K562 (cell line): ENCODE measurements around the gene ENOSF1. TPM values are rescaled to one million over a fixed set of nuclear protein-coding genes. Genes with fewer than 3 reads are reported as not detected.

ENCODE experiments used
- ATAC-seq: fragments of 200-7000 bp; cut with Tn5 transposase; 3 replicates; pipeline ENCODE4 v1.9.1; 2020; ENCODE audit warnings: moderate library complexity
- BruUV-seq: library from RNA; stranded (reverse); fragments of 400-500 nt; replicated peaks from 2 replicates; lab custom pipeline; 2021; lab: Mats Ljungman, UMichigan
- CTCF ChIA-PET: fragments of 300-600 bp; formaldehyde crosslinking; extraction: SDS; loops from one replicate; lab custom pipeline; 2021; ENCODE audit warnings: low intra/inter-chr PET ratio; lab: Yijun Ruan, JAX
- POLR2A ChIA-PET: fragments of 300-600, 350-650 bp; sonication (Branson Sonifier 250); formaldehyde crosslinking; extraction: SDS; loops from one replicate; lab custom pipeline; 2021; ENCODE audit warnings: antibody characterized with exemption, inconsistent platforms; lab: Yijun Ruan, JAX
- DNase-seq, 4 experiments: peaks; one replicate each; pipeline versions ENCODE4 v3.0.0 to v3.0.0-alpha.2; 2011 to 2018; ENCODE audit warnings: low spot score in 3 of 4, mixed read lengths in 3 of 4; ENCODE audit errors: extremely low read depth in 1 of 4
- FAIRE-seq: peaks from 2 replicates; lab custom pipeline; 2011; peaks lifted over from hg19 to GRCh38; lab: Jason Lieb, UNC
- H2AFZ ChIP-seq: 2 replicates; pipeline ENCODE4 v1.6.0; 2011; ENCODE audit warnings: low read depth, low read length, control low read depth, inconsistent platforms
- H3K27ac ChIP-seq: fragments of 200-600 bp; 3 replicates; pipeline ENCODE4 v1.8.0; 2011; ENCODE audit warnings: low read depth, mild to moderate bottlenecking, control low read depth, inconsistent platforms, low read length, moderate library complexity, mixed read lengths; ENCODE audit errors: extremely low read depth
- H3K27me3 ChIP-seq, 2 experiments: fragments of 300-600 bp in 1 of 2; 2 replicates in 1 of 2; 3 replicates in 1 of 2; pipeline versions ENCODE4 v1.6.0 to v1.8.0; 2011; ENCODE audit warnings: inconsistent platforms in 2 of 2, low read length in 2 of 2, mild to moderate bottlenecking in 1 of 2, mixed read lengths in 1 of 2, moderate library complexity in 1 of 2; ENCODE audit not compliant: control insufficient read depth in 2 of 2, insufficient read depth in 2 of 2
- H3K36me3 ChIP-seq: fragments of 300-600 bp; 3 replicates; pipeline ENCODE4 v1.8.0; 2011; ENCODE audit warnings: mild to moderate bottlenecking, low read length, inconsistent platforms; ENCODE audit not compliant: control insufficient read depth, insufficient read depth
- H3K4me1 ChIP-seq, 2 experiments: fragments of 200-600 bp in 1 of 2; replicated peaks in 1 of 2; 2 replicates in 1 of 2; 3 replicates in 1 of 2; pipeline versions ENCODE4 v1.5.1 to v1.8.0; 2011; ENCODE audit warnings: inconsistent platforms in 2 of 2, low read length in 2 of 2, mild to moderate bottlenecking in 1 of 2, mixed read lengths in 1 of 2, moderate library complexity in 1 of 2; ENCODE audit not compliant: control insufficient read depth in 2 of 2, insufficient read depth in 2 of 2
- H3K4me2 ChIP-seq: 2 replicates; pipeline ENCODE4 v1.6.1; 2011; ENCODE audit warnings: low read length, control low read depth, inconsistent platforms, mixed read lengths; ENCODE audit not compliant: insufficient read depth
- H3K4me3 ChIP-seq: fragments of 200-600 bp; sonication (generic), shearing (Covaris generic); 2 replicates; pipeline ENCODE4 v1.5.1; 2016; ENCODE audit warnings: control low read depth, inconsistent platforms
- H3K79me2 ChIP-seq: fragments of 200-600 bp; 3 replicates; pipeline ENCODE4 v1.8.0; 2011; ENCODE audit warnings: low read length, inconsistent platforms; ENCODE audit not compliant: control insufficient read depth, insufficient read depth
- H3K9ac ChIP-seq, 2 experiments: 2 replicates each; pipeline versions ENCODE4 v1.6.0 to v1.6.1; 2011; ENCODE audit warnings: low read depth in 2 of 2, low read length in 2 of 2, control low read depth in 1 of 2, inconsistent platforms in 1 of 2, mild to moderate bottlenecking in 1 of 2, mixed read lengths in 1 of 2; ENCODE audit not compliant: insufficient read depth in 1 of 2
- H3K9me1 ChIP-seq: one replicate; pipeline ENCODE4 v1.6.0; 2011; ENCODE audit warnings: inconsistent platforms, mild to moderate bottlenecking, low read length, moderate library complexity; ENCODE audit not compliant: control insufficient read depth, insufficient read depth
- H3K9me3 ChIP-seq: replicated peaks from 2 replicates; pipeline ENCODE4 v1.5.1; 2011; ENCODE audit warnings: low read depth, low read length, inconsistent platforms; ENCODE audit not compliant: control insufficient read depth, insufficient read depth
- H4K20me1 ChIP-seq: replicated peaks from 2 replicates; pipeline ENCODE4 v1.6.1; 2011; ENCODE audit warnings: low read length, inconsistent platforms, mixed read lengths; ENCODE audit not compliant: control insufficient read depth, insufficient read depth
- BHLHE40 ChIP-seq: IDR thresholded peaks from 2 replicates; pipeline ENCODE4 v1.6.1; 2011; ENCODE audit warnings: low read length, improper control_type of control experiment
- CEBPG ChIP-seq, 3 experiments: fragments of 200-800 bp in 1 of 3; sonication (Bioruptor generic) in 1 of 3; sonication (generic) in 1 of 3; formaldehyde crosslinking in 1 of 3; IDR thresholded peaks in 2 of 3; conservative IDR thresholded peaks in 1 of 3; 2 replicates each; pipeline versions ENCODE4 v1.6.1 to v1.8.0; 2016 to 2022; ENCODE audit warnings: missing compliant biosample characterization in 2 of 3, missing genetic modification characterization in 2 of 3, mild to moderate bottlenecking in 1 of 3, missing genetic modification reagents in 1 of 3
- HLTF ChIP-seq: fragments of 450-650 bp; IDR thresholded peaks from 2 replicates; pipeline ENCODE4 v1.6.1; 2016
- HNRNPL ChIP-seq: fragments of 200-400 bp; formaldehyde crosslinking; IDR thresholded peaks from 2 replicates; pipeline ENCODE4 v1.6.1; 2017; ENCODE audit warnings: low read depth, mild to moderate bottlenecking, low read length
- ZNF316 ChIP-seq: fragments of 450-650 bp; IDR thresholded peaks from 2 replicates; pipeline ENCODE4 v1.6.1; 2016
- WGBS: fragments of 100-300 bp; shearing (Covaris generic); methylation state at CpG from one replicate; pipeline ENCODE4 v1.1.6; 2016; ENCODE audit warnings: low coverage, mixed read lengths; ENCODE audit not compliant: insufficient coverage; ENCODE audit errors: missing lambda C conversion rate; 5-methylcytosine and 5-hydroxymethylcytosine counted together
- in situ Hi-C: fragments of 300-500 bp; cut with MboI; formaldehyde crosslinking; loops from 4 replicates; pipeline ENCODE4 v1.15.0; 2018; ENCODE audit warnings: inconsistent platforms, mixed read lengths
- intact Hi-C: fragments of 100-400 bp; cut with micrococcal nuclease; formaldehyde crosslinking; loops from 2 replicates; pipeline ENCODE4 v1.14.2; 2022
- polyA plus RNA-seq, 8 experiments: library from polyadenylated mRNA; depleted of rRNA in 4 of 8; stranded (reverse) in 5 of 8; unstranded in 3 of 8; fragments of >200 nt; fragmentation: Nextera tagmentation in 2 of 8; fragmentation: Illumina TruSeq in 1 of 8; extraction: Ambion mirVana in 2 of 8; extraction: Trizol in 1 of 8; gene quantifications; 2 replicates each; pipeline versions ENCODE4 v1.2.1 to v1.2.3, GENCODE V29; 2011 to 2014; ENCODE audit warnings: inconsistent platforms in 1 of 8, missing spikeins in 1 of 8
- total RNA-seq, 7 experiments: library from RNA; depleted of rRNA in 6 of 7; stranded (reverse); fragments of >200 nt in 6 of 7; fragmentation: Illumina TruSeq in 2 of 7; extraction: Trizol in 2 of 7; gene quantifications; 2 replicates each; pipeline versions ENCODE4 v1.2.1 to v1.2.3, GENCODE V29; 2011 to 2021; ENCODE audit warnings: low replicate concordance in 1 of 7
- TF ChIP-seq, protein P1 (sequence below), 2 experiments: fragments of 450-650 bp in 1 of 2; sonication (generic) in 1 of 2; formaldehyde crosslinking in 1 of 2; IDR thresholded peaks in 1 of 2; conservative IDR thresholded peaks in 1 of 2; 2 replicates each; pipeline versions ENCODE4 v1.6.1 to v1.8.1; 2016 to 2023; ENCODE audit warnings: mild to moderate bottlenecking in 2 of 2, moderate library complexity in 2 of 2, inconsistent platforms in 1 of 2, missing genetic modification reagents in 1 of 2
- TF ChIP-seq, protein P2 (sequence below): fragments of 450-650 bp; formaldehyde crosslinking; IDR thresholded peaks from 2 replicates; pipeline ENCODE4 v1.4.0; 2020; ENCODE audit warnings: mild to moderate bottlenecking
- TF ChIP-seq, protein P3 (sequence below): fragments of 450-650 bp; IDR thresholded peaks from 2 replicates; pipeline ENCODE4 v1.6.1; 2016; ENCODE audit warnings: mild to moderate bottlenecking, moderate library complexity

ENOSF1 gene
- total and polyA plus RNA-seq, 9 of the 15 experiments (the other 6 are each of a cell fraction or from before 2014, with no cell fraction given): 15.5 to 66.4 (median 46.5) TPM

DNA sequence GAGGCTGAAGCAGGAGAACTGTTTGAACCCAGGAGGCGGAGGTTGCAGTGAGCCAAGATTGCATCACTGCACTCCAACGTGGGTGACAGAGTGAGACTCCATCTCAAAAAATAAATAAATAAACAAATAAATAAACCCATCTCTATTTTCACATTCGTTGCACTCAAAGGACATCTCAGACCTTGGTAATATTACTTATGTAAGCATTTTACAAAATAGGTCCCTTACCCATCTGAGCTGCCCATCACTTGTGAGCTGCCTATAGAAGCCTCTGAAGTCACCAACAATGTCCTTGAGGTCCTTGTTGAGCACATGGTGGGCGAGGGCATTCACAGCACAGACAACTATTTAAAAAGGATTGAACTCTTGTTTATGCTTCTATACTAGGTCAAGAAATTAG, 15.4 kb downstream of the ENOSF1 start:
- Histone ChIP-seq H3K9me1 (no peaks in the 10 kb centered on the region), H3K27ac (no peak overlapping the region), H4K20me1 (no peaks in the 10 kb centered on the region), H3K4me2 (no peak overlapping the region), H3K79me2 (peaks cover 7% of the 10 kb centered on the region; the same call in 1 of the 3 replicates), H3K9ac (no peak overlapping the region), H2AFZ (no peak overlapping the region), H3K27me3 (no peaks in the 10 kb centered on the region), H3K9me3 (no peaks in the 10 kb centered on the region), H3K4me3 (no peak overlapping the region), H3K36me3 (peaks cover 76% of the 10 kb centered on the region), H3K4me1 (no peaks in the 10 kb centered on the region)
- DNase-seq: no peak
- intact Hi-C loops (no loop called here), in situ Hi-C loops (no loop called here)
- ChIA-PET CTCF (no interaction called here), POLR2A (interaction anchor here (0.7 to 1.6 kb wide), 5 partner anchors 10 to 157 kb away, joined by 3 to 6 read pairs (median 5); no protein-coding TSS in a partner anchor)
- no peak for FAIRE-seq
- 60% methylated on average over 4 of the region's 4 CpGs for WGBS
- no TSS peak for BruUV-seq
- no peak for ATAC-seq
- TF ChIP-seq CEBPG (CRISPR knock-in tag; IDR thresholded peaks at IDR 0.05): no peak
- 0 out of 4 replicates have a peak, but pooled peaks of 1 of the 2 experiments have one; percentile 6 for TF ChIP-seq CEBPG (tag; conservative IDR thresholded peaks at IDR 0.05 in 1 of 2, IDR thresholded peaks at IDR 0.05 in 1 of 2)
- TF ChIP-seq HNRNPL: no peak
- TF ChIP-seq, protein P1, sequence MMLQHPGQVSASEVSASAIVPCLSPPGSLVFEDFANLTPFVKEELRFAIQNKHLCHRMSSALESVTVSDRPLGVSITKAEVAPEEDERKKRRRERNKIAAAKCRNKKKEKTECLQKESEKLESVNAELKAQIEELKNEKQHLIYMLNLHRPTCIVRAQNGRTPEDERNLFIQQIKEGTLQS (IDR thresholded peaks at IDR 0.05): peak; percentile 22; the same call in 1 of the 2 replicates
- TF ChIP-seq, protein P1 (CRISPR knock-in tag; conservative IDR thresholded peaks at IDR 0.05): no peak
- TF ChIP-seq, protein P2, sequence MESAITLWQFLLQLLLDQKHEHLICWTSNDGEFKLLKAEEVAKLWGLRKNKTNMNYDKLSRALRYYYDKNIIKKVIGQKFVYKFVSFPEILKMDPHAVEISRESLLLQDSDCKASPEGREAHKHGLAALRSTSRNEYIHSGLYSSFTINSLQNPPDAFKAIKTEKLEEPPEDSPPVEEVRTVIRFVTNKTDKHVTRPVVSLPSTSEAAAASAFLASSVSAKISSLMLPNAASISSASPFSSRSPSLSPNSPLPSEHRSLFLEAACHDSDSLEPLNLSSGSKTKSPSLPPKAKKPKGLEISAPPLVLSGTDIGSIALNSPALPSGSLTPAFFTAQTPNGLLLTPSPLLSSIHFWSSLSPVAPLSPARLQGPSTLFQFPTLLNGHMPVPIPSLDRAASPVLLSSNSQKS (CRISPR knock-in tag): no peak
- no peak for TF ChIP-seq BHLHE40
- TF ChIP-seq HLTF: no peak
- TF ChIP-seq, protein P3, sequence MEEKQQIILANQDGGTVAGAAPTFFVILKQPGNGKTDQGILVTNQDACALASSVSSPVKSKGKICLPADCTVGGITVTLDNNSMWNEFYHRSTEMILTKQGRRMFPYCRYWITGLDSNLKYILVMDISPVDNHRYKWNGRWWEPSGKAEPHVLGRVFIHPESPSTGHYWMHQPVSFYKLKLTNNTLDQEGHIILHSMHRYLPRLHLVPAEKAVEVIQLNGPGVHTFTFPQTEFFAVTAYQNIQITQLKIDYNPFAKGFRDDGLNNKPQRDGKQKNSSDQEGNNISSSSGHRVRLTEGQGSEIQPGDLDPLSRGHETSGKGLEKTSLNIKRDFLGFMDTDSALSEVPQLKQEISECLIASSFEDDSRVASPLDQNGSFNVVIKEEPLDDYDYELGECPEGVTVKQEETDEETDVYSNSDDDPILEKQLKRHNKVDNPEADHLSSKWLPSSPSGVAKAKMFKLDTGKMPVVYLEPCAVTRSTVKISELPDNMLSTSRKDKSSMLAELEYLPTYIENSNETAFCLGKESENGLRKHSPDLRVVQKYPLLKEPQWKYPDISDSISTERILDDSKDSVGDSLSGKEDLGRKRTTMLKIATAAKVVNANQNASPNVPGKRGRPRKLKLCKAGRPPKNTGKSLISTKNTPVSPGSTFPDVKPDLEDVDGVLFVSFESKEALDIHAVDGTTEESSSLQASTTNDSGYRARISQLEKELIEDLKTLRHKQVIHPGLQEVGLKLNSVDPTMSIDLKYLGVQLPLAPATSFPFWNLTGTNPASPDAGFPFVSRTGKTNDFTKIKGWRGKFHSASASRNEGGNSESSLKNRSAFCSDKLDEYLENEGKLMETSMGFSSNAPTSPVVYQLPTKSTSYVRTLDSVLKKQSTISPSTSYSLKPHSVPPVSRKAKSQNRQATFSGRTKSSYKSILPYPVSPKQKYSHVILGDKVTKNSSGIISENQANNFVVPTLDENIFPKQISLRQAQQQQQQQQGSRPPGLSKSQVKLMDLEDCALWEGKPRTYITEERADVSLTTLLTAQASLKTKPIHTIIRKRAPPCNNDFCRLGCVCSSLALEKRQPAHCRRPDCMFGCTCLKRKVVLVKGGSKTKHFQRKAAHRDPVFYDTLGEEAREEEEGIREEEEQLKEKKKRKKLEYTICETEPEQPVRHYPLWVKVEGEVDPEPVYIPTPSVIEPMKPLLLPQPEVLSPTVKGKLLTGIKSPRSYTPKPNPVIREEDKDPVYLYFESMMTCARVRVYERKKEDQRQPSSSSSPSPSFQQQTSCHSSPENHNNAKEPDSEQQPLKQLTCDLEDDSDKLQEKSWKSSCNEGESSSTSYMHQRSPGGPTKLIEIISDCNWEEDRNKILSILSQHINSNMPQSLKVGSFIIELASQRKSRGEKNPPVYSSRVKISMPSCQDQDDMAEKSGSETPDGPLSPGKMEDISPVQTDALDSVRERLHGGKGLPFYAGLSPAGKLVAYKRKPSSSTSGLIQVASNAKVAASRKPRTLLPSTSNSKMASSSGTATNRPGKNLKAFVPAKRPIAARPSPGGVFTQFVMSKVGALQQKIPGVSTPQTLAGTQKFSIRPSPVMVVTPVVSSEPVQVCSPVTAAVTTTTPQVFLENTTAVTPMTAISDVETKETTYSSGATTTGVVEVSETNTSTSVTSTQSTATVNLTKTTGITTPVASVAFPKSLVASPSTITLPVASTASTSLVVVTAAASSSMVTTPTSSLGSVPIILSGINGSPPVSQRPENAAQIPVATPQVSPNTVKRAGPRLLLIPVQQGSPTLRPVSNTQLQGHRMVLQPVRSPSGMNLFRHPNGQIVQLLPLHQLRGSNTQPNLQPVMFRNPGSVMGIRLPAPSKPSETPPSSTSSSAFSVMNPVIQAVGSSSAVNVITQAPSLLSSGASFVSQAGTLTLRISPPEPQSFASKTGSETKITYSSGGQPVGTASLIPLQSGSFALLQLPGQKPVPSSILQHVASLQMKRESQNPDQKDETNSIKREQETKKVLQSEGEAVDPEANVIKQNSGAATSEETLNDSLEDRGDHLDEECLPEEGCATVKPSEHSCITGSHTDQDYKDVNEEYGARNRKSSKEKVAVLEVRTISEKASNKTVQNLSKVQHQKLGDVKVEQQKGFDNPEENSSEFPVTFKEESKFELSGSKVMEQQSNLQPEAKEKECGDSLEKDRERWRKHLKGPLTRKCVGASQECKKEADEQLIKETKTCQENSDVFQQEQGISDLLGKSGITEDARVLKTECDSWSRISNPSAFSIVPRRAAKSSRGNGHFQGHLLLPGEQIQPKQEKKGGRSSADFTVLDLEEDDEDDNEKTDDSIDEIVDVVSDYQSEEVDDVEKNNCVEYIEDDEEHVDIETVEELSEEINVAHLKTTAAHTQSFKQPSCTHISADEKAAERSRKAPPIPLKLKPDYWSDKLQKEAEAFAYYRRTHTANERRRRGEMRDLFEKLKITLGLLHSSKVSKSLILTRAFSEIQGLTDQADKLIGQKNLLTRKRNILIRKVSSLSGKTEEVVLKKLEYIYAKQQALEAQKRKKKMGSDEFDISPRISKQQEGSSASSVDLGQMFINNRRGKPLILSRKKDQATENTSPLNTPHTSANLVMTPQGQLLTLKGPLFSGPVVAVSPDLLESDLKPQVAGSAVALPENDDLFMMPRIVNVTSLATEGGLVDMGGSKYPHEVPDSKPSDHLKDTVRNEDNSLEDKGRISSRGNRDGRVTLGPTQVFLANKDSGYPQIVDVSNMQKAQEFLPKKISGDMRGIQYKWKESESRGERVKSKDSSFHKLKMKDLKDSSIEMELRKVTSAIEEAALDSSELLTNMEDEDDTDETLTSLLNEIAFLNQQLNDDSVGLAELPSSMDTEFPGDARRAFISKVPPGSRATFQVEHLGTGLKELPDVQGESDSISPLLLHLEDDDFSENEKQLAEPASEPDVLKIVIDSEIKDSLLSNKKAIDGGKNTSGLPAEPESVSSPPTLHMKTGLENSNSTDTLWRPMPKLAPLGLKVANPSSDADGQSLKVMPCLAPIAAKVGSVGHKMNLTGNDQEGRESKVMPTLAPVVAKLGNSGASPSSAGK: no peak
- peak; percentile 47; the same call in 1 of the 2 replicates for TF ChIP-seq ZNF316
